GM19463 (cell line): ENCODE data around the gene ABCA4.

ENCODE experiments used
- ATAC-seq: cut with Tn5 transposase; IDR thresholded peaks from one replicate; pipeline ENCODE4 v1.9.1; 2021; ENCODE audit warnings: mild to moderate bottlenecking, moderate library complexity; ENCODE audit not compliant: unreplicated experiment

Gene ABCA4

GRCh38 chr1:94056171-94056570 is 64.8 kb downstream of the ABCA4 start:
- no peak for ATAC-seq

GRCh38 chr1:94055459-94056122 is 65.4 kb downstream of the ABCA4 start:
- no peak for ATAC-seq

- ATAC-seq = no peak
These were observed 70.3 kb downstream of the ABCA4 start for GRCh38 chr1:94050675-94051074.

GRCh38 chr1:94050254-94050653 is 70.7 kb downstream of the ABCA4 start:
- ATAC-seq = no peak

GRCh38 chr1:94049791-94050190 is 71.2 kb downstream of the ABCA4 start:
- no peak for ATAC-seq

- no peak for ATAC-seq
These were observed 72.4 kb downstream of the ABCA4 start for GRCh38 chr1:94048413-94049164.

GRCh38 chr1:94047949-94048348 is 73.0 kb downstream of the ABCA4 start:
- no peak for ATAC-seq

- no peak for ATAC-seq
These were observed 75.4 kb downstream of the ABCA4 start for GRCh38 chr1:94045465-94046056.

GRCh38 chr1:94044891-94045290 is 76.1 kb downstream of the ABCA4 start:
- no peak for ATAC-seq

GRCh38 chr1:94044290-94044790 is 76.6 kb downstream of the ABCA4 start:
- no peak for ATAC-seq

GRCh38 chr1:94043738-94044289 is 77.1 kb downstream of the ABCA4 start:
- no peak for ATAC-seq

GRCh38 chr1:94042388-94042787 is 78.6 kb downstream of the ABCA4 start:
- no peak for ATAC-seq

GRCh38 chr1:94039871-94040569 is 80.9 kb downstream of the ABCA4 start:
- no peak for ATAC-seq

- ATAC-seq = no peak
These were observed 81.5 kb downstream of the ABCA4 start for GRCh38 chr1:94039514-94039870.

- ATAC-seq = no peak
These were observed 82.4 kb downstream of the ABCA4 start for GRCh38 chr1:94038511-94038910.

GRCh38 chr1:94037392-94038229 is 83.3 kb downstream of the ABCA4 start:
- ATAC-seq = no peak

- no peak for ATAC-seq
These were observed 84.2 kb downstream of the ABCA4 start for GRCh38 chr1:94036730-94037129.

GRCh38 chr1:94033849-94034248 is 87.1 kb downstream of the ABCA4 start:
- no peak for ATAC-seq

GRCh38 chr1:94032637-94033036 is 88.3 kb downstream of the ABCA4 start:
- no peak for ATAC-seq

- ATAC-seq = no peak
These were observed 89.4 kb downstream of the ABCA4 start for GRCh38 chr1:94031591-94031990.
